Spinal cord (tissue), 10 donors: ENCODE measurements around the gene AGBL4. TPM values are rescaled to one million over a fixed set of nuclear protein-coding genes. Genes with fewer than 3 reads are reported as not detected.

ENCODE experiments used
- DNase-seq, 6 donors: peaks; one replicate each; pipeline versions ENCODE4 v3.0.0 to v3.0.0-alpha.2; 2013 to 2015; ENCODE audit warnings: low spot score in 6 of 6, low read depth in 4 of 6
- H3K27ac ChIP-seq: one replicate; pipeline ENCODE4 v1.5.1; 2013; ENCODE audit warnings: low read depth, low read length, control low read depth
- H3K27me3 ChIP-seq: one replicate; pipeline ENCODE4 v1.6.1; 2013; ENCODE audit warnings: low read length; ENCODE audit not compliant: control insufficient read depth, insufficient read depth
- H3K36me3 ChIP-seq: one replicate; pipeline ENCODE4 v1.6.1; 2013; ENCODE audit warnings: low read length; ENCODE audit not compliant: control insufficient read depth, insufficient read depth
- H3K4me1 ChIP-seq: one replicate; pipeline ENCODE4 v1.6.1; 2013; ENCODE audit warnings: low read length; ENCODE audit not compliant: control insufficient read depth, insufficient read depth
- H3K4me3 ChIP-seq: one replicate; pipeline ENCODE4 v1.5.1; 2013; ENCODE audit warnings: low read depth, low read length, control low read depth
- H3K9me3 ChIP-seq: one replicate; pipeline ENCODE4 v1.6.1; 2013; ENCODE audit warnings: low read length; ENCODE audit not compliant: control insufficient read depth, insufficient read depth
- WGBS: methylation state at CpG from one replicate; pipeline ENCODE4 v1.1.5; 2013; ENCODE audit warnings: missing lambda C conversion rate; ENCODE audit not compliant: insufficient coverage; 5-methylcytosine and 5-hydroxymethylcytosine counted together
- polyA plus RNA-seq, 2 donors: library from polyadenylated mRNA; unstranded; fragments of 120-200 nt; gene quantifications; one replicate each; pipeline ENCODE4 v1.2.1, GENCODE V29; 2013; ENCODE audit not compliant: insufficient read length in 2 of 2
- total RNA-seq, 2 donors: library from RNA; depleted of rRNA in 1 of 2; stranded (reverse); fragments of 120-200 nt in 1 of 2; fragments of >200 nt in 1 of 2; gene quantifications; one replicate each; pipeline versions ENCODE4 v1.2.3 to v1.2.4, GENCODE V29; 2013 to 2014
- donor health status: healthy.

The AGBL4 gene
- total and polyA plus RNA-seq, 4 donors, result 3.8 to 6.8 (median 4.7) TPM

GRCh38 chr1:48807554-48808260 is 1216.0 kb downstream of the AGBL4 start:
- H3K4me1 ChIP-seq, result no peaks in the 10 kb centered on the region
- 13% methylated on average over 2 of the region's 4 CpGs for WGBS
- peak in 3 of 6 donors; percentile 15 to 69 (median 29) for DNase-seq
- H3K27ac ChIP-seq, result no peak overlapping the region
- no peaks in the 10 kb centered on the region for H3K27me3 ChIP-seq
- H3K9me3 ChIP-seq, result no peaks in the 10 kb centered on the region
- H3K36me3 ChIP-seq, result no peaks in the 10 kb centered on the region
- no peak overlapping the region for H3K4me3 ChIP-seq

- no peaks in the 10 kb centered on the region for H3K27me3 ChIP-seq
- H3K27ac ChIP-seq, result no peak overlapping the region
- no peak for DNase-seq
- H3K4me3 ChIP-seq, result no peak overlapping the region
- no peaks in the 10 kb centered on the region for H3K36me3 ChIP-seq
- no peaks in the 10 kb centered on the region for H3K9me3 ChIP-seq
- no peaks in the 10 kb centered on the region for H3K4me1 ChIP-seq
Measured at GRCh38 chr1:48803474-48803873, 1220.3 kb downstream of the AGBL4 start.

- Histone ChIP-seq H3K27ac (no peak overlapping the region), H3K36me3 (no peaks in the 10 kb centered on the region), H3K27me3 (no peaks in the 10 kb centered on the region), H3K9me3 (no peaks in the 10 kb centered on the region), H3K4me1 (no peaks in the 10 kb centered on the region), H3K4me3 (no peak overlapping the region)
- no peak for DNase-seq
- 0% methylated on average over 1 of the region's 1 CpG for WGBS
Measured at GRCh38 chr1:48794816-48795215, 1228.9 kb downstream of the AGBL4 start.

- Histone ChIP-seq H3K27ac (no peak overlapping the region), H3K36me3 (no peaks in the 10 kb centered on the region), H3K9me3 (no peaks in the 10 kb centered on the region), H3K4me3 (no peak overlapping the region), H3K27me3 (no peaks in the 10 kb centered on the region), H3K4me1 (no peaks in the 10 kb centered on the region)
- DNase-seq, result no peak
- WGBS, result 67% methylated on average over 1 of the region's 1 CpG
Measured at GRCh38 chr1:48793863-48794262, 1229.9 kb downstream of the AGBL4 start.

- H3K27ac ChIP-seq, result no peak overlapping the region
- no peak overlapping the region for H3K4me3 ChIP-seq
- 62% methylated on average over 1 of the region's 1 CpG for WGBS
- peak in 1 of 6 donors; percentile 54 for DNase-seq
- no peaks in the 10 kb centered on the region for H3K4me1 ChIP-seq
- H3K36me3 ChIP-seq, result no peaks in the 10 kb centered on the region
- no peaks in the 10 kb centered on the region for H3K27me3 ChIP-seq
- H3K9me3 ChIP-seq, result no peaks in the 10 kb centered on the region
Measured at GRCh38 chr1:48792961-48793360, 1230.8 kb downstream of the AGBL4 start.

GRCh38 chr1:48790397-48790796 is 1233.4 kb downstream of the AGBL4 start:
- Histone ChIP-seq H3K4me1 (no peaks in the 10 kb centered on the region), H3K27me3 (no peaks in the 10 kb centered on the region), H3K4me3 (no peak overlapping the region), H3K27ac (no peak overlapping the region), H3K9me3 (no peaks in the 10 kb centered on the region), H3K36me3 (no peaks in the 10 kb centered on the region)
- DNase-seq, result no peak

GRCh38 chr1:48789903-48790302 is 1233.9 kb downstream of the AGBL4 start:
- H3K36me3 ChIP-seq, result no peaks in the 10 kb centered on the region
- WGBS, result no CpG with 5 or more reads among the region's 4 CpGs
- no peaks in the 10 kb centered on the region for H3K27me3 ChIP-seq
- H3K27ac ChIP-seq, result peak overlapping the region; percentile 42
- H3K4me3 ChIP-seq, result no peak overlapping the region
- no peaks in the 10 kb centered on the region for H3K4me1 ChIP-seq
- peak in 1 of 6 donors; percentile 57 for DNase-seq
- no peaks in the 10 kb centered on the region for H3K9me3 ChIP-seq

- Histone ChIP-seq H3K36me3 (no peaks in the 10 kb centered on the region), H3K4me3 (no peak overlapping the region), H3K9me3 (no peaks in the 10 kb centered on the region), H3K27me3 (no peaks in the 10 kb centered on the region), H3K27ac (no peak overlapping the region), H3K4me1 (no peaks in the 10 kb centered on the region)
- no peak for DNase-seq
- WGBS, result no CpG with 5 or more reads among the region's 1 CpG
Measured at GRCh38 chr1:48785869-48786268, 1237.9 kb downstream of the AGBL4 start.

- H3K27ac ChIP-seq, result no peak overlapping the region
- H3K4me3 ChIP-seq, result no peak overlapping the region
- WGBS, result 100% methylated on average over 1 of the region's 2 CpGs
- H3K4me1 ChIP-seq, result no peaks in the 10 kb centered on the region
- H3K9me3 ChIP-seq, result no peaks in the 10 kb centered on the region
- no peaks in the 10 kb centered on the region for H3K27me3 ChIP-seq
- H3K36me3 ChIP-seq, result no peaks in the 10 kb centered on the region
- DNase-seq, result no peak
Measured at GRCh38 chr1:48784301-48784700, 1239.5 kb downstream of the AGBL4 start.

- Histone ChIP-seq H3K9me3 (no peaks in the 10 kb centered on the region), H3K36me3 (peaks cover 1% of the 10 kb centered on the region), H3K27me3 (no peaks in the 10 kb centered on the region), H3K4me1 (peaks cover 11% of the 10 kb centered on the region), H3K4me3 (peak overlapping the region; percentile 75), H3K27ac (peak overlapping the region; percentile 27)
- 2% methylated on average over 9 of the region's 17 CpGs for WGBS
- DNase-seq, result peak in 4 of 6 donors; percentile 22 to 64 (median 50)
Measured at GRCh38 chr1:48777219-48777895, 1246.4 kb downstream of the AGBL4 start.
